NCI-H1694 (cell line): Measurements from ENCODE around the gene FOLR2.
A peak's percentile ranks its signal among the peaks of the same experiment; 100 is the strongest.

Source experiments
- DNase-seq: peaks from one replicate; lab custom pipeline; 2025; lab: John Stamatoyannopoulos, UW

The FOLR2 gene

DNA sequence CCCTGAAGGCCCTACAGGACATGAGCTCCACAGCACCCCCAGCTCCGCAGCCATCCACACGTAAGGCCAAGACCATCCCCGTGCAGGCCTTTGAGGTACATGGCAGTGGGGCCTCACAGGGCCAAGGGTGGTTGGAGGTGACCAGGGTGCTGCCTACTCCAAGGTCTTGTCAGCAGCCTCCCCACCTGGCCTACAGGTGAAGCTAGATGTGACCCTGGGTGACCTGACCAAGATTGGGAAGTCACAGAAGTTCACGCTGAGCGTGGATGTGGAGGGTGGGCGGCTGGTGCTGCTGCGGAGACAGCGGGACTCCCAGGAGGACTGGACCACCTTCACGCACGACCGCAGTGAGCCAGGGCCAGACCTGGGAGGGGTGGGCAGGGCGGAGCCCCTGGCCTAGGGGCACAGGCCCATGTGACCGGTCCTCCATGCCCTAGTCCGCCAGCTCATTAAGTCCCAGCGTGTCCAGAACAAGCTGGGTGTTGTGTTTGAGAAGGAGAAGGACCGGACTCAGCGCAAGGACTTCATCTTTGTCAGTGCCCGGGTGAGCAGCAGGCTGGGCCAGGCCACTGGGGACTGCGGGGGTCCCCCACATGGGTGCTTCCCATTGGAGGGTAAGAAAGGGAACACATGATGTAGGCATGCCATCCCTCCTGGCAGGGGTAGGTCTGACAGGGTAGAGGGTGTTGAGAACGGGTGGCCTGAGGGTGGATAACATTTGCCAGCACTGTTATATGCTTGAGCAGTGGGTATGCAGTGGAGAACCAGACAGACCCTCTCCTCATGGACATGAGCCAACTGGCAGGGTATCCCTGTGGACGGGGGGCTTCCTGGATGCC lies 13.6 kb downstream of the FOLR2 start:
- no peak for DNase-seq

DNA sequence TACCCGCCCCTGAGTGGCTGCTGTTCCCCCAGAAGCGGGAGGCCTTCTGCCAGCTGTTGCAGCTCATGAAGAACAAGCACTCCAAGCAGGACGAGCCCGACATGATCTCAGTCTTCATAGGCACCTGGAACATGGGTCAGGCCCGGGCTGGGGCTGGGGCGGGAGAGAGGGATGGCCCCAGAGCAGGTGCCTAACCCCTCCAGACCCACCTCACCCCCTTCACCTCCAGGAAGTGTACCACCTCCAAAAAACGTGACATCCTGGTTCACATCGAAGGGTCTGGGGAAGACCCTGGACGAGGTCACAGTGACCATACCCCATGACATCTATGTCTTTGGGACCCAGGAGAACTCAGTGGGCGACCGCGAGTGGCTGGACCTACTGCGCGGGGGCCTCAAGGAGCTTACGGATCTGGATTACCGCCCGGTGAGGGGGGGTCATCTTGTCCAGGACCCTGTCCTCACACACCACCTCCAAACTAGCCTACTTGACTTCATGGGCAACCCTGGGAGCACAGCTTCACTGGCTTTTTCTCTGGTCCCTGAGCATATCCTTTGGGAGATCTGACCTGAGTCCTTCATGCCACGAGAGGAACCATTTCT lies 14.3 kb downstream of the FOLR2 start:
- DNase-seq, result no peak

DNA sequence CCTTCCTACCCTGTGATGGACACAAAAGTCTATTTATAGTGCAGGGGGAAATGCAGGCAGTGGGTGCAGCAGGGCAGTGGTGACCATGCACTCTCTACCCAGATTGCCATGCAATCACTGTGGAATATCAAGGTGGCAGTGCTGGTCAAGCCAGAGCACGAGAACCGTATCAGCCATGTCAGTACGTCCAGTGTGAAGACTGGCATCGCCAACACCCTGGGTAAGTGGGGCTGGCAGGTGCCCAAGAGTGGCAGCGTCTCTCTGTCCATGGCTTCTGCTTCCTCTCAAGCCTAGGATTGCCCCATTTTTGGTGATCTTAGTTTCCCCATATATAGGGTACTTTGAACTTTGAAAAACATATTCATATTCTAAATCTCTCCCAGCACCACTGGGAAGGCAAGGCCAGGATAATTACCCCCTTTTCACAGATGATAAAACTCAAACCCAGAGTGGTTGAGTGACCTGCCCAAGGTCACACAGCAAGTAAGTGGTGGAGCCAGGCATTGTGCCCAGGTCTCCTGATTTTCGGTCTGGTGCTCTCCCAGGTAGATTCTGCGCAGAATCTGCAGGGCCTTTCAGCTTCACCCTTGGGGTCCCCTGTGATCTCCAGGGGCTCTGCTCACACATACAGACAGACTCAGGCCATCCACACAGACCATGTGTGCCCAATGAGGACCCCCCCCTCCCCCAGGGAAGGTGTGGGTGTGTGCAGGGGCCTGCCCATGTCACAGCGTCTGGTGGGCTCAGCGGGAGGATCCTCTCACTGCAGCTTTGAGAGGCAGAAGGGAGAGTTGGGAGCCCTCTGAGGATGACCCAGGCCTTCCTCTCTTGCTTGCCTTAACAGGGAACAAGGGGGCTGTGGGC lies 15.0 kb downstream of the FOLR2 start:
- DNase-seq, result no peak

DNA sequence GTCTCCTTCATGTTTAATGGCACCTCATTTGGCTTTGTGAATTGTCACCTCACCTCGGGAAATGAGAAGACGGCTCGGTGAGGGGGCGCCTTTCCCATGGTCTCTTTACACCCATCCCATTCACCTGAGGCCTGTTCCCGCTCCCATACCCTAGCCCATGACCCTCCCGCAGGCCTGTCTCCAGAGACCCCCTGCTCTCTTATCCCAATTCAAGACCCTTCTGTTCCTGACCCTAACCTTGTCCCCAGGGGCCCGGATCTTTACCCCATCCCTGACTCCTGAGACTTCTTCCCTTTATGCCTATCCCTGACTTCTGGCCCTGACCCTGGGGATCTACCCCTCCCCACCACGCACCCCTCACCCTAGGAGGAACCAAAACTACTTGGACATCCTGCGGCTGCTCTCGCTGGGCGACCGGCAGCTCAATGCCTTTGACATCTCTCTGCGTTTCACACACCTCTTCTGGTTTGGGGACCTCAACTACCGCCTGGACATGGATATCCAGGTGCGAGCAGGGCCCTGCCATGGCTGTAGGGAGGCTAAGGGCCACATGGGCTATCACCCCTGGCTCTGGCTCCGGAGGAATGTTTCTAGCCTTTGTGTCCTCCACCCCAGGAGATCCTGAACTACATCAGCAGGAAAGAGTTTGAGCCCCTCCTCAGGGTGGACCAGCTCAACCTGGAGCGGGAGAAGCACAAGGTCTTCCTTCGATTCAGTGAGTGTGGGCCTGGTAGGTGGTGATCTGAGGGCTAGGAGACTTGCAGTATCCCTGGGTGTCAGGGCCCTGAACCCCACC lies 15.9 kb downstream of the FOLR2 start:
- DNase-seq, result no peak

DNA sequence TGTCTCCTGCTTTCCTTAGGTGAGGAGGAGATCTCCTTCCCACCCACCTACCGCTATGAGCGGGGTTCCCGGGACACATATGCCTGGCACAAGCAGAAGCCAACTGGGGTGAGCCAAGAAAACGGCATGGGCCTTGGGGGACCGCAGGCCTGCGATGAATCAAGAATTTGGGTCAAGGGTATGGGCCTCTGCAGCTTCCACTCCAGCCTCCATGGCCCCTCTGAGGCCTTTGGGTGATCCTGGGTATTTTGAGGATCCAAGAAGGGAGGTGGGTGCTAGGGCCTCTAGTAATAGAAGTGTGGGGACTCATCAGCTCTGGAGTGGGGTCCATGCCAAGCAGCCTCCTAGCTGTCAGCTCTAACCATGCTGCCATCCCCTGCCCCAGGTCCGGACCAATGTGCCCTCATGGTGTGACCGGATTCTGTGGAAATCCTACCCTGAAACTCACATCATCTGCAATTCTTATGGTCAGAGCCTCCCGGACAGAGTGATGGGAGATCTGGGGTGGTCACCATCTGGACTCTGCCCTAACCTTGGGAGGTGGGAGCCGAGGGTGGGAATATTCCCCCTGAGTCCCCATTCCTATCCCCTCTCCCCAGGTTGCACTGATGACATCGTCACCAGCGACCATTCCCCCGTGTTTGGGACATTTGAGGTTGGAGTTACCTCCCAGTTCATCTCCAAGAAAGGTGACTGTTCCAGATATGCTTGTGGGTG lies 16.6 kb downstream of the FOLR2 start:
- no peak for DNase-seq

DNA sequence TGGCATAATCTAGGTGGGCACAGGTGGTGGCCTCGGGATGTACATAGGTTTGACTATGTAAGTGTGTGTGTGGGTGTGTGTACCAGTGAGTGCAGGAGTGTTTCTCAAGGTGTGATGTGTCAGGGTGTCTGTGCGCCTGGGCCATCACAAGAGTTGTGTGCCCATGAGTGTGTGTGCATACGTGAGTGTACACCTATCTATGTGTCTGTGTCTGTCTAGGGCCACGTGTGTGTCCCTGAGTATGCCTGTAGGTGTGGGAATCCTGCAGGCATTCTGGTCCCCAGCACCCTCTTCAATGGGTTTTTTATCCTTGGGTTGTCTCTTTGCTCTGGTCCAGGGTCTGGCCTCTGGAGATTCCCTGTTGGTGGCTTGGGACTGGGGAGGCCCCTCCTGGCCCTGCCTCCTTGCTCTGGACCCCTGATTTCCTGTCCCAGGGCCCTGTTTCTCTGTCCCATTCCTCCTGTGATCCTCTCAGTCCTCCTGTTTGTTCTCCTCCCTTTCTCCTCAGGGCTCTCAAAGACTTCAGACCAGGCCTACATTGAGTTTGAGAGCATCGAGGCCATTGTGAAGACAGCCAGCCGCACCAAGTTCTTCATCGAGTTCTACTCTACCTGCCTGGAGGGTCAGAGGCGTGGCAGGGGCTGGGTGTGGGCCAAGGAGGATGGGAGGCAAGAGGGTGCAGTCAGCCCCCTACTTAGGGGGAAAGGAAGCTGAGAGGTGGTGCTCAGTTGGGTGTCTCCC lies 17.3 kb downstream of the FOLR2 start:
- no peak for DNase-seq

DNA sequence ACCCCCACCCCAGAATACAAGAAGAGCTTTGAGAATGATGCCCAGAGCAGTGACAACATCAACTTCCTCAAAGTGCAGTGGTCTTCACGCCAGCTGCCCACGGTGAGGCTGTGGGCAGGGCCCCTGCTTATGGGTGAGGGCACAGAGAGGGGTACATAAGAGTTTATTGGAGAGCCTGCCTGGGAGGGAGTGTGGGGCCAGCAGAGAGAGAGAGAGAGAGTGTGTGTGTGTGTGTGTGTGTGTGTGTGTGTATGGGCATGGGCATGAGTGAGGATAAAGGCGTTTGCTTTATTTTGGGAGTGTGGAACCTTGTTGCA lies 17.9 kb downstream of the FOLR2 start:
- DNase-seq, result no peak

DNA sequence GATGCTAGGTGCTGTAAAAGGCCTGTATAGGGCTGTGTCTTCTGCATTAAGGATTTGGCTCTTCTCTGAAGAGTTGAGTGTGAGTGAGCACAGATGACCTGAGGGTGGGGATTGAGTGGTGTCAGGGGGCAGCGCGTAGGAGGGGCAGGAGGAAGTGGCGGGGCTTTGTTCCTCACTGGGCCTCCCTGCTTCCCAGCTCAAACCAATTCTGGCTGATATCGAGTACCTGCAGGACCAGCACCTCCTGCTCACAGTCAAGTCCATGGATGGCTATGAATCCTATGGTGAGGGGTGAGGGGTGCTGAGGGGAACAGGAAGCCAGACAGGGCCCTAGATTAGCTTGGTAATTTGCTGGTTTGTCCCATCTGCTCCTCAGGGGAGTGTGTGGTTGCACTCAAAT lies 18.3 kb downstream of the FOLR2 start:
- DNase-seq, result no peak

DNA sequence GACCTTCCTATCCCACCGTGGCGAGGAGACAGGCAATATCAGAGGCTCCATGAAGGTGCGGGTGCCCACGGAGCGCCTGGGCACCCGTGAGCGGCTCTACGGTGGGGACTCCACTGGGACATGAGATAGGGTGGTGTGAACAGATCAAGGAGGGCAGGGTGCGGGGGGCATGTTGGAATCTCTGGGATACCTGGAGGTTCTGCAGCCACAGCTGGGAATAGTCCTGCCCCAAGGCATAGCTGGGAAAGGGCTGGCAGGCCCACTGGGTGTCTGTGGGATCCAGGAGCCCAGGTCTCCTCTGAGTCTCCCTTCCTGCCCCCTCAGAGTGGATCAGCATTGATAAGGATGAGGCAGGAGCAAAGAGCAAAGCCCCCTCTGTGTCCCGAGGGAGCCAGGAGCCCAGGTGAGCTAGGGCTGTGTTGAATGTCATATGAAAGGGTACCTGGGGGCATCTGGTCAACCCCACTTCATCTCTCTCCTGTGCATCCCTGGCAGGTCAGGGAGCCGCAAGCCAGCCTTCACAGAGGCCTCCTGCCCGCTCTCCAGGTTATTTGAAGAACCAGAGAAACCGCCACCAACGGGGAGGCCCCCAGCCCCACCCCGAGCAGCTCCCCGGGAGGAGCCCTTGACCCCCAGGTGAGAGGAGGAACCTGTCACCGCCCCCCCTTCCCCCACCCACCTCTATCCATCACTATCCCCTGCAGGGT lies 18.9 kb downstream of the FOLR2 start:
- no peak for DNase-seq

DNA sequence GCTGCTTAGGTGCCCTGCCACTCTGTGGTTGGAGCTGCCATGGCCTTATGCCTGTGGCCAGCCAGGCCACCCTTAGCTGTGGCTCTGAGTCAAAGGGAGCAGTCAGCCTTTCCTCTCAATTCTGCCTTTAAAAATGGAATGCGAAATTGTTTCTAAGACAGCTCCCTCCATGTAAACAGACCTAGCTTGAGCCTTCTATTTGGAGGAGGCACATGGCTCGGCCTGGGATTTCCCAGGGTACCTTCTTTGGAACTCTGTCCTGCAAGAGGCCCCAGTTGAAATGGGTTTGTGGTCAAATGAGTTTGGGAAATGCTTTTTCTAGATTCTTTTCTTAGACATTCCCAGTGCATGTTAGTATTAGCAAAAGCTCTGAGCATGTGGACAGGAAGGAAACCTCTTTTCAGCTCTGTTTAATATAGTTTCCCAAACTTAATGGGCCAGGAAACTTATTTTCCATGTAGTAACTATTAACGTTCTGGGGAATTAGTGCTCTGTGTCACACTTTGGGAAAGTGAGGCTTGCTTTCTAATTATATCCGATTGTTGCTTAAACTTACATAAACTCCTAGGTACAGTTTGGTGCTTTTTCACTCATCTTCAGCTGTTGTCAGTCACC lies 19.6 kb downstream of the FOLR2 start:
- DNase-seq, result no peak

DNA sequence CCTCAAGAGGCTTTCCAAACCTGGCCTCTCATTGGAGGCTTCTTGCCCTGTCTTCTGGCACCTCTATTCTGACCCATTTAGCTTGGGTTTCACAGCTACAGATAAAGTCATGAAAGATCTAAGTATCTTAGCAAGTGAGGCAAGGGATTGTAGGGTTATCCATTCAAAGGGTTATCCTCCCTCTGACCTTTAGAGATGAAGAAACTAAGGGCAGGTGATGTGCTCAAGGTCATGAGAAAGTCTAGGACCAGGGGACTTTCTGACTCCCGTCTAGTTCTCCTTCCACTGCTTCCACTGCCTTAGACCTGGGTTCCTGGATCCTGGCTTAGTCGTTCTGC lies 20.1 kb downstream of the FOLR2 start:
- DNase-seq, result no peak

DNA sequence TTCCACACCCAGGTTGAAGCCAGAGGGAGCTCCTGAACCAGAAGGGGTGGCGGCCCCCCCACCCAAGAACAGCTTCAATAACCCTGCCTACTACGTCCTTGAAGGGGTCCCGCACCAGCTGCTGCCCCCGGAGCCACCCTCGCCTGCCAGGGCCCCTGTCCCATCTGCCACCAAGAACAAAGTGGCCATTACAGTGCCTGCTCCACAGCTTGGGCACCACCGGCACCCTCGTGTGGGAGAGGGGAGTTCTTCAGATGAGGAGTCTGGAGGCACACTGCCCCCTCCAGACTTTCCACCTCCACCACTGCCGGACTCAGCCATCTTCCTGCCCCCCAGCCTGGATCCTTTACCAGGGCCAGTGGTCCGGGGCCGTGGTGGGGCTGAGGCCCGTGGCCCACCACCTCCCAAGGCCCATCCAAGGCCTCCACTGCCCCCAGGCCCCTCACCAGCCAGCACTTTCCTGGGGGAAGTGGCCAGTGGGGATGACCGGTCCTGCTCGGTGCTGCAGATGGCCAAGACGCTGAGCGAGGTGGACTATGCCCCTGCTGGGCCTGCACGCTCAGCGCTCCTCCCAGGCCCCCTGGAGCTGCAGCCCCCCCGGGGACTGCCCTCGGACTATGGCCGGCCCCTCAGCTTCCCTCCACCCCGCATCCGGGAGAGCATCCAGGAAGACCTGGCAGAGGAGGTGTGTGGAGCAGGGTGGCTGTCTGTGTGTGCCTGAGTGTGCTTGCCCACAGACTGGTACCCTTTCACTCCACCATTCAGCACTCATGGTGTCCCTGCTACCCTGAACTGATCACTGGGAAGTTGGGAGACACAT lies 20.7 kb downstream of the FOLR2 start:
- DNase-seq, result no peak

DNA sequence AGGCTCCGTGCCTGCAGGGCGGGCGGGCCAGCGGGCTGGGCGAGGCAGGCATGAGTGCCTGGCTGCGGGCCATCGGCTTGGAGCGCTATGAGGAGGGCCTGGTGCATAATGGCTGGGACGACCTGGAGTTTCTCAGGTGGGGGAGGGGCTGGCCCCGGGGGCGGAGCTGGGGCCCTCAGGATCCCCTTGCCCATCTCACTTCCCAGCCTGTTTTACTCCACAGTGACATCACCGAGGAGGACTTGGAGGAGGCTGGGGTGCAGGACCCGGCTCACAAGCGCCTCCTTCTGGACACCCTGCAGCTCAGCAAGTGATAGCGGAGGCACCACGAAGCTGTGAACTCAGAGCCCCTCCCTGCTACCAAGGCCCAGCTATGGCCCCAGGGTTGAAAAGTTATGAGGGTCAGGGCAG lies 21.5 kb downstream of the FOLR2 start:
- peak; percentile 28 for DNase-seq

DNA sequence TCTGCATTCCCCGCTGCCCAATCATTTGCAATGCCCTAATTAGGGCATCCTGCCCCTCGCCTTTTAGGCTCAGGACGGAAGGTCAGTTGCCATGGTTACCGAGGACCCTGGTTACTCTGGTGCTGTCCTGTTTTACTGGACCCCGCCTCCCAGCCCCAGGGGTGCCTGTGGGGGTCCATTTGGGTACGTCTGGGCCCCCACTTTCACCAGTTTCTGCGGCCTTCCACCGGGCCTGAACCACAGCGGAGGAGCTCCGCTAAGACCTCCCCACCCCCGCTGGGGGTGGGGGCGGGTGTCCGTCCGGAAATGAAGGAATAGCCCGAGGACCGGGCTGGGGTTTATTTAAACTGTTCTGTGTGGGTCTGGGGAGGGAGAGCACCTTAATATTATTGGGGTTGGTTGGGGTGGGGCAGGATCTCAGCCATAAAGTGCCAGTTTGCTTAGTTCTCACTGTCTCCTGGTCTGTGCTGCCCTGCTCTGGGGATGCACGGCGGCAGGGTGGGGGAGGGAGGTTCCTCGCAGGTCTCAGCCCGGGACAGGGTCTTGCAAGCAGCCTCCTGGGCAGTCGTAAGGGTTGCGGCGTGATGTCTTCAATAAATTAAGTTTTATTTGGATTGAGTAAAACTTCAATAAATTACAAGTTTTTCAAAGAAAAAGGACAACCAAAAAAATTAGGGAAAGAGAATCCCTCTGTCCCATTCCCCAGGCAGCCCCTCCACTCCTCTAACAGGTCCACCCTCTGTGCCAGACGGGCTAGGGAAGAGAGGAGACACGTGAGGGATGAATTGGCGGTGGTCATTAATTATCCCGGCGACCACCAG lies 22.1 kb downstream of the FOLR2 start:
- DNase-seq, result no peak

DNA sequence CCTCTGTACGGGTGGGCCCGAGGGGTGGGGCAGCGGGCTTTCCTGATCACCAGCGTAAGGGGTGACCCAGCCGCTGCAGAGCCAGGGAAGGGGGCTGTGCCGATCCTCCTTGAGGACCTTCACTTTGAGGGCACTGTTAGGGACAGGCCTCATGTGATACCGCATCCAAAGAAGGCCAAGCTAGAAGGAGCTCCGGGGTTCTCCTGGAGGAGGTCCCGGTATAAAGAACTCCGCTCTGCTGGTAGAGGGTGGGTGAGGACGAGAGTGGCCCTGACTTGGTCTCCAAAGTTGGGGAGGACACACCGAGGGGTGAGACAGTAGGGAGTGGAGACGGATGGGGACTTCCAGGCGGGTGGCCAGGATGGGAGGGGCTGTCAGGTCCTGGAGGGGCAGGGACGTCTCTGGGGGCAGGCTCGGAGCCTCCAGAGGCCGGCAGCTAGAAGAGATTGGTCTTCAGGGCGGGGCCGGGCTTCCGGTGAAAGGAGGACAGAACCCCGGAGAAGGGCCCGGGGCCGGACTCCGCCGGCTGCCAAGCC lies 22.8 kb downstream of the FOLR2 start:
- no peak for DNase-seq

DNA sequence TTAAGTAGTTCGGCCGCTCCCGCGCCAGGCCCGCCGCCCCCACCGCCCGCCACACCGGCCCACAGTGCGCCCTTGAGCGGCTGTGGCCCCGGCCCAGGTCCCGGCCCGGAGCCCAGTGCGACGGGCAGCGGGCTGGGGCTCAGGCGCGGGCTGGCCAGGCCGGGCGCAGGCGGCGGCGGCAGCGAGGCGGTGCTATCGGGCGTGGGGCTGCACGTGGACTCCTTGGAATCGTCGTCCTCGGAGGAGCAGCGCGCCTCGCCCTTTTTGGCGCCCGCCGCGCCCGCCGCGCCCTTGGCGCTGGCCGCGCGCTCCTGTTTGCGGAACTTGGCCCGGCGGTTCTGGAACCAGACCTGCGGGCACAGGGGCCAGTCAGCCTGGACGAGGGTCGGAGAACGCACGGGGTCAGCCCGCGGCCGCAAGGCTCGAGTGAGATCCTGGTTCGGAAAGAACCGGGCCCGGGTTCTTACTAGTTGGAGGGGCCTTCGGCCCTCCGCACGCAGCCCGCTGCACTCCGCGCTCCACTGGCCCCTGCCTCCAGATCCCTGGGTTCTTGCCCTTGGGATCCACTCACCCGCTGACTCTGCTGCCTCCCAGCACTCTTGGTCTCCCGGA lies 23.4 kb downstream of the FOLR2 start:
- no peak for DNase-seq
